Middle frontal gyrus (tissue), 1 donor: ENCODE measurements around the gene SLC6A6.

Experiments used
- DNase-seq: peaks from one replicate; pipeline ENCODE4 v3.0.0-alpha.2; 2015; ENCODE audit warnings: low spot score; ENCODE audit errors: extremely low spot score

Gene SLC6A6

DNA sequence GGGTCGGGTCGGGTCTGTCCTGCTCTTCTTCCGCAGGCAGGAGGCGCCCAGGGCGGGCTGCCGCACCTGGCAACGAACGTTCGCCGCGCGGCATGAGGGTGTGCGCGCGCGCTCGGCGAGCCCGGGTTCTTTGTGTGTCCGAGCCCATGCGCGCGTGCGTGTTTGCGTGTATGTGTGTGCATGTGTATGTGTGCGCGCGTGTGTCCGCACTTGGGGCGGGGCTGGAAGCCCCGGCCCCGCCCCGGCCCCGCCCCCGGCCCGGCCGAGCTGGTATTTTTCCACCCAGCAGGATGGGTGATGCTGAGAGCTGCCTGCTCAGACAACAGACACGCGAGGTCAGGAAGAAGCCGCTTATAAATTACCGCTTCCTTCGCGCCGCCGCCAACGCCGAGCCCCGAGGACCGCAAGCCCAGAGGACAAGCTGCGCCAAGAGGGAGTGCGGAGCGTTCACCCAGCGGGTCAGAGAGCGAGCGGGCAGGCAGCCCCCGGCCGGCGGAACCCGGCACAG is at the start of gene SLC6A6:
TSS of gene SLC6A6 (plus strand) at position 303 of the 508 bp plus-strand sequence. CDS start 41,029 bp downstream, outside the sequence.
- peak; percentile 78 for DNase-seq

DNA sequence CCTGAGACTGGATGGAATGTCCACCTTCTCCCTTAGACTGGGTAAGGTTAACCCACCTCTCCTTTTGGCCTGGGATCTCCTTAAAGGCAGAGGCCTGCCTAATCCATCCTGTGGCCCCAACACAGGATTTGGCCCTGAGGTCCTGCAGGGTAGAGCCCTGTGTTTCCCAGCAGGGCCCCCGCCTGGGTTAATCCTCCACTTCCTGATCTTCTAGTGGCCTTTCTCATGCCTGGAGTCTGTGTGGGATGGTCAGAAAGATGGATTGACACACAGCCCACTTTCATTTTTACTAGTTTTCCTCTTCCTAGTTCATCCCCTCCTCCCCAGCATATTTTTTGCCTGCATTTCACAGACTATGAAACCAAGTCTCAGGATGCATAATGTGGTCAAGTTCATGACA is 48.9 kb upstream of the SLC6A6 start:
- DNase-seq, result no peak

DNA sequence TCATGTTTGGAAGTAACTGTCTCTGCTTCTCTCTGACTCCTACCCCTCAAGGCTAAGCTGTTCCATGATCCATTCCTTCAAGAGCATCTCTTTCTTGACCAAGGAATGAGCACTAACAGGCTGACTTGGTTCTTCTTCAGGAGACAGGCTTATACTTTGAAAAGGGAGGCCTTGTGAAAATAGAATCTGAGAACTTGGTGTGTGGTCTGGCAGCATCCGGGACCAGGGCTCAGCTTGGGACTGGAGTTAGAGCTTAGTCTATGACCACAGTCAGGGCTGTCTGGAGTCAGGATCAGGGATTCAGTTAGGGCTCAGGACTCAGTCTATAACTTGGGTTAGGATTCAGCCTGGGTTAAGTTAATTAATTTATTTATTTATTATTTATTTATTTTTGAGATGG is 44.9 kb upstream of the SLC6A6 start:
- DNase-seq, result no peak

DNA sequence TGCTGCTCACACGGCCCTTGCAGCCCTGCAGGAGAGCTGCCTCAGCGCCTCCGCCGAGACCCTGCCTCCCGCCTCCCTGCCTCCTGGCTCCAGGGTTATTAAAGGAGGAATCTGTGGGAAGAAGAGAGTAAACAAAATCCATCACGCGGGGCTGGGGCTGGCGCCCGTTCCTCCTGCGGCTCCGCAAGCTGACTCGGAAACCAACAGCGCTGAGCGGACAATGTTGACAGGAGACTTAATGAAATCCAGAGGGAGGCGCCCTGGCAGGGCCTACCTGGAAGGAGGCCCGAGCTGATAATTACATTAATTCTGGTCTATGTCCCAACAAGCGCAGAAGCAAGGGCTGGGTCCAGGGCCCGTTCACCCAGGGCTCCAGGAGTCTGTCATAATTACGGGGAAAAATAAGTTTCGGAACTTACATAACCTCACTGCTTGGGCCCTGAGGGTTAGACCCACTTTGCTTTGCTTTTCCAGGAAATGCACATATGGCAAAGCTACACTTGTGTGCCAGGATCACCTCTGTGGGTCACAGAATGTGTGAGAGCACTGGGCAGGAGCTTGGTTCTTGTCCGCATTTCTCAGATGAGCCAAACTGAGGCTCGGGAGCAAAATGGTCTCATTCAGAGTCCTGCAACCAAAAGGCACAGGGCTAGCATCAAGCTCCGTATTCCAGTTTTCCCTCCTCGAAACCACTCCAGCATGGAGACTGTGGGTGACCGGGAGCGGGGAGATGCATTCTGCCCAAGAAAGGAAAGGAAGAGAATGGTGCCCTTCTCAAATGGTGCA is 43.8 kb upstream of the SLC6A6 start:
- DNase-seq, result no peak

DNA sequence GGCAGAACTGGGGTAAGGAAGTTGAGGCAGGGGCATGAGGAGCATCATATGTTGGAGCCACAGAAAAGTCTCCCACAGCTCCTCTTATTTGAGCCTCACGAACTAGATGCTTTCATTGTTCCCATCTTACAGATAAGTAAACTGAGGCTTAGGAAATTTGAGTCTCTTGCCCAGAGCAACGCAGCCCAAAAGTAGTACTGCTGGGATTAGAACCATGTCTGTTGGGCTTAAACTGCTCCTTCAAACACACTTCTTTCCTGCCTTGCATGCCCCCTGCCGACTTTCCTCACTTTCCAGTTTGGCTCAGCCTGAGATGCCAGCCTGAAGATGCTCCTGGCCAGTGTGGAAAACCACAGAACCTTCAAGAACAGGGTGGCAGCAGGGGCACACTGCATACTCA is 43.1 kb upstream of the SLC6A6 start:
- DNase-seq, result no peak

DNA sequence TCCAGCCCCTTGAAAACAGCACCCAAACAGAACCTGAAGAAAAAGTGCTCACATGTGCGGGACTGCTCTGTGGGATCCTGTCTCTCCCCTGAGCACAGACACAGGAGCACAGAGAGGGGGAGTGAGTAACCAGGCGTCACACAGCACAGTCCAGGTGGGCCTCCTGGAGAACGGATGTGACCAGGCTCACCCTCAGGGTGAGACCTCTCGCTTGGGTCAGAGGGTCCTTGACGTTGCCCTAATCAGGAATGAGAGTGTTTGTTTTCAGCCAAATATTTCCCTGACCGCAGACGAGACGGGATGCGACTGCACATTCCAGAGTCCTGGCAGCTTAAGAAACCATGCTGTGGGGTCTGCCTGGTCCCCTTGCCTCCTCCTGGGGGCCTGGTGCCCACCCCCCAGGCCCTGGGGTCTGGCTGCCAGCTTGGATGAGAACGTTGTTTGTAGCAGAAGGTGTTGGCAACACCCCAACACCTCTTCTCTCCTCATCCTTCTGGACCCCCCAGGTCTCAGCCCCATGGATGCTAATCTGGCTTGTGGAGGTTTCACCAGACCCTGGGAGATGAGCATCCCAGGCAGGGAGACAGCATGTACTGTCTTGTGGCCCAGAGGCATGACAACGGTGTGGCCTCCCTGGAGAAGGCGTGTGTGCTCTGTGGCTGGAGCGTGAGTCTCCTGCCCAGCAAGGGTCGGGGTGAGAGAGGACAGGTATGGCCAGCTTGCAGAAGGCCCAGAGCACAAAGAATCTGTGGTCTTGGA is 42.1 kb upstream of the SLC6A6 start:
- no peak for DNase-seq

- no peak for DNase-seq
These were observed 41.2 kb upstream of the SLC6A6 start for GRCh38 chr3:14361068-14361677.

- no peak for DNase-seq
These were observed 39.5 kb upstream of the SLC6A6 start for GRCh38 chr3:14362890-14363289.

DNA sequence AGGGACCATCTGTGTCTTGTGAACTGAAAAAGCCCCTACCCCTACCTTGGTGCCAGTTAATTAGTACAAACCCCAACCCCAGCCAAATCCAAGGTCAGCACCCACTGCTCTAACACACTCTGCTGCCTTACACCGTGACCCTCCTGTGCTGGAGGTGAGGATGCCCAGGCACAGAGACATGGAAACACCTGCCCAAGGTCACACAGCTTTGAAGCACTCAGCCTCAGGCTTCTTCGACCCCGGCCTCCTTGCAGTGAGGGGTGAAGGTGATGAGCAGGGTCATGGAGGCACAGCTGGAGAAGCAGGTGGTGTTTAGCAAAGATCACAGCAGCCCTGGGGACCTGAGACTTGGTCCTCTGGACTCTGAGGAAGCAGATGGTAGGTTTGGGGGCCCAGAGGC is 39.0 kb upstream of the SLC6A6 start:
- no peak for DNase-seq

DNA sequence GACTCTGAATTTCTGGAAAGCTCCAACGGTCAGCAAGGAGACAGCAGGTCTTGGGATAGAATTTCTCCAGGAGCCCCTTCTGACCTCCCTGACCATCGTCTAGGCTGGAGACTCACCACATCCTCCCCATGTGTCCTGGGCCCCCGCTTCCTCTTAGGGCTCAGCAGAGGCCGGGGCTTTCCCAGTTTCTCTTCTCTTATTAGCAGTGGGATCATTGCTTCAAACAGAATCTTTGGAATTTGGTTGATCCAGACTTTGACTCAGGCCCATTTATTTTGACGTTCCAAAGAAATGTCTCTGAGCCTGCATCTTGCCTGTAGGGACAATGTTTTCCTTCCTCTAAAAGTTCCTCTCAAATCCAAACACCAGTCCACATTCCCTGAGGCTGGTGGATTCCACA is 38.4 kb upstream of the SLC6A6 start:
- no peak for DNase-seq

DNA sequence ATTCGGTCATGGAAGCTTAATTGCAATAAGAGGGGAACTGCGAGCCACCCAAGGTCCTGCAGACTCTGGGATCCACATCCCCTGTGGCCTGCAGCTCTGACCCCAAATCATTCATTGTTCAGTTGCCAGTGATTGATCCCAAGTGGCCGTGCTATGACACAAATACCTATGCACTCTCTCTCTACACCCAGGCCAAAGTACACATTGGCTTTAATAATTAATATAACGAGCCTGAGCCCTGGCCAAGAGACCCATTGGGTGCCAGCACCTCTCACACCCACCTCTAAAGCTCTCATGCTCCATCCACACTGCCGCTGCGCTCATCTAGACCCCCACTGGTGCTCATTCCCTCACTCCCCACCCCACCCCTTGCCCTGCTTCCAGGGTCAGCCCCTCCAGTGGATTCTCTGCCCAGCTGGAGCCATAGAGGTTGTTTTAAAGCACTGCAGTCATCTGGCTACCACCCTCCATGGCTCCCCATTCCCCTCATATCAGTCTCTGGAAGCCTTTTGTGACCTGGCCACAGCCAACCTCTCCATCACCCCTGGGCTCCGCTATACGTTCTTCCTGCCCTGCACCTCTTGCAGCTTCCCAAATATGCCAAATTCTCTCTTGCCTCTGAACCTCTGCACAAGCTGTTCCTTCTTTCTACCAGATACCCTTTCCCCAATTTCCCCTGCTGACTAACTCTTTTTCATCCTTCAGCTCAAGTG is 37.7 kb upstream of the SLC6A6 start:
- DNase-seq, result no peak

DNA sequence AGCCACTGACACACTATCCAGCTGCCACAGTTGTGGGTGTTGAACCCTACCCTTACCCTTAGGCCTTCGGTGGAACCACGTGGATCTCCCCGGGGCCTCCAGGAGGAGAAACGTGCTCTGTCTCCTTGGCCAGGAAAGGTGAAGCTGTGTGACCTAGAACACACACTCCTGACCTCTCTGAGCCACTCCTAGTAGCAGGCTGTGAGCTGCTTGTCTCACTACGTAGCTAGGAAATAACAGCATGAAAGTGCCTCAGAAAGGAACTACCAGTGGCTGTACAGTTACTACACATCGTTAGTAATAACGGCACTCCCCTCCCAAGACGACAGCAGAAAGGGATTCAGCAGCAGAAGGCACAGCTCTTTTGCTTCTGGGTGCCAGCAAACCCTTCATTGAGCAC is 36.2 kb upstream of the SLC6A6 start:
- no peak for DNase-seq

- no peak for DNase-seq
These were observed 35.2 kb upstream of the SLC6A6 start for GRCh38 chr3:14366915-14367823.

- DNase-seq, result no peak
These were observed 34.3 kb upstream of the SLC6A6 start for GRCh38 chr3:14368146-14368545.

DNA sequence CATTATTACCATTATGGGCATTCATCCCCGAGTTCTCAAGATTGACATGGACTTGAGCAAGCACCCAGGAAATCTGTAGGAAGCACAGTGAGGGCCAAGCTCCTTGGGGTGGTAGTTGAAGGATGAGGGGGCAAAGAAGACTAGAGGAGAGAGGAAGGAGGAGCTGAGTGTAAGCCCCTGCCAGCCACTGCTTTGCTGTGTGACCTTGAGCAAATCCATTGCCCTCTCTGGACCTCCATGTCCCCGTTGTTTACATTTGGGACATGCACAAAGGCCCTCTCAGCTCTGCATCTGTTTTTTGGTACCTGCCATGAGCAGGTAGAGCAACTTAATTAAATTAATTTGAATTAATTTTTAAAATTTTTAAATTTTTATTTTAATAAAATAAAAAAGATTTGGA is 33.5 kb upstream of the SLC6A6 start:
- no peak for DNase-seq

DNA sequence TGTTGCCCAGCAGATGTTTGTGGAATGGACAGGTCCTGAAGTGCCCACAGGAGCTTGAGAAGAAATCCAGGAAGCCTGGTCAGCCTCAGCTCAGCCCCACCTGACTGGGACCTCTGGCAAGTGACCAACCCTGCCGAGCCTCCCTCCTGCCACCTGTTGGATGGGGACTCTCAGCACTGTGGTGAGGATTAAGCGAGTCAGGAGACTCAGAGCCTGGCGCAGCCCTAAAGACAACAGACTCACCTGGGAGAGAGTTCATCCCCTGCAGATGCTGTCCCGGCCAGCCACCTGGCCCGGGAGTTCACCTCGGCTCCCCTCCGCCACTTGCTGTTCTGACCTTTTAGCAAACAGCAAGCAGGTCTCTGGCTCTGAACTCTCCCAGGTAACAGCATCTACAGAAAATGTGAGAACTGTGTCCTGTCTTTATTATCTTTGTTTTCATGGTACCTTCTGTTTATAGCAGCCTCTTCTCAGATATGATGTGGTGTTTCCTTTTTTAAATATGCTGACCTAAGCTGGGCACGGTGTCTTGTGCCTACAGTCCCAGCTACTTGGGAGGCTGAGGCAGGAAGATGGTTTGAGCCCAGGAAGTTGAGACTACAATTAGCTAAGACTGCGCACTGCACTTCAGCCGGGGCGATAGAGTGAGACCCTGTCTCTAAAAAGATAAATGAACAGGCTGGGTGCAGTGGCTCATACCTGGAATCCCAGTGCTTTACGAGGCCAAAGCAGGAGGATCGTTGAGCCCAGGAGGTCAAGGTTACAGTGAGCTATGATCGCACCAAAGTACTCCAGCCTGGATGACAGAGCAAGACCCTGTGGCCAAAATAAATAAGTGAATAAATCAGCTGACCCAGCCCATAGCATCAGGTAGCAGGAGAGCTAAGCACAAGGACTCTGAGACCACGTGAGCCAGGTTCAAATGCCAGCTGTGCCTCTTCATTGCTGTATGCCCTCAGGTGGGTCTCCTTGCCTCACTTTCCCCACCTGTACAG is 32.4 kb upstream of the SLC6A6 start:
- DNase-seq, result no peak

DNA sequence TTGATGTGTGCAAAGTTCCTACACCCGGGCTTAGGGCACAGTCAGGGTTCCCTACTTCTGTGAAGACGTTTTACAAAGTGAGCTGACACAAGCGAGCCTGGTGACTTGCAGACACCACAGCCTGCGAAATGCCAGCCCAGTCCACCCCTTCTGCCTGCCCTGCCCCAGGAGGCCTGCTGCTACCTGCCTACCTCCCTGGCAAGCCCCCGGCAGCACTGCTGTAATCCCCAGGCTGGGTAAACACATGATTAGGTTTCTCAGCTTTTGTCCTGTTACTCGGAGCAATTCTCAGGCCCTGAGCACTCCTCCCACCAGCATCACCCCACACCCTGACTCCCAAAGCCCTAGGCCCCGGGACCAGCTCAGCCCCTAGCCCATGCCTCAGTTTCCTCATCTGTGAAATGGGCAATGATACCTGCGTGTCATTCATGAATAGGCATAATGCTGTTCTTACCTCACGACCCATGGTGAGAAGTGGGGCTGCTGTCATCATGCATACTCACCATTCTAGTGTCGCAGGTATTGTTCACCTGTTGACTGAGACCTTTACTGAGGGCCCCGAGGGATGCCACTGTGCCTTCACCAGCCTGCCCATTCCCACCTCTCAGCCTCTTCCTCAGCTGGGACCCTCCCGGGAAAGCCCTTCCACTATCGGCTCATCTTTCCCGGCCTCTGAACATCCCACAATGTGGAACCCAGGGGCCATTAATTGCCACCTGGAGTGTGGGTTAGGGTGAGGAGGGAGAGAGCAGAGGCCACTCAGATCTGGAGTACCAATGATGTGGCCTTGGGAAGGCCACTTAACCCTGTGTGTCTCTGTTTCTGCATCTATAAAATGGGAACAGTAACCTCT is 31.5 kb upstream of the SLC6A6 start:
- DNase-seq, result no peak
